Esophagus muscularis mucosa (tissue), 4 donors: Measurements from ENCODE around the gene LPAR3.

ENCODE experiments used
- CTCF ChIP-seq, 3 experiments: fragments of 200-600 bp in 2 of 3; fragments of 450-650 bp in 1 of 3; sonication (generic) in 2 of 3; IDR thresholded peaks; one replicate each; pipeline ENCODE4 v1.5.1; 2017 to 2019; ENCODE audit warnings: antibody characterized with exemption in 3 of 3, mild to moderate bottlenecking in 2 of 3, moderate library complexity in 1 of 3
- EP300 ChIP-seq: sonication (generic); formaldehyde crosslinking; IDR thresholded peaks from one replicate; pipeline ENCODE4 v1.6.1; 2017; ENCODE audit warnings: antibody characterized with exemption
- POLR2A ChIP-seq: fragments of 450-650 bp; IDR thresholded peaks from one replicate; pipeline ENCODE4 v1.6.1; 2017; ENCODE audit warnings: antibody characterized with exemption, moderate library complexity, mild to moderate bottlenecking, low read depth
- POLR2AphosphoS5 ChIP-seq, 2 donors: sonication (generic); formaldehyde crosslinking; IDR thresholded peaks; one replicate each; pipeline ENCODE4 v1.6.1; 2017; ENCODE audit warnings: antibody characterized with exemption in 2 of 2

DNA sequence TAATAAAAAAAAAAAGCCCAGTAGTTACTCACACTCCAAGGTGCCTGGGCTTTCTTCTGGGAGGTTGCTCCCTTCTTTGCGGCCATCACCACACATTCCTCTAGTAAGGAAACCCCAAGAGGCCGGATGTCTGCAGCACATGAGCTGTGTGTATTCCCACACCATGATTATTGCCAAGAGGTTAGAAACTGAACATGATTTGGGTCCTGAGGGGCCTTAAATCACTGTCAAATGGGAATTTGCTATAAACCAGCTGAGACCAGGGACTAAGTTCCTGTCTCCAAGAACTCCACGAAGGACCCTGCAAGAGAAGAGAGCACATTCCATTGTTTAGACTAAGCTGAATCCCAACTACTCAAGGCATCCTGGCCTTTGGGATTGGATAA is 117.5 kb downstream of the LPAR3 start:
- no peak for TF ChIP-seq CTCF (IDR thresholded peaks at IDR 0.05)
- TF ChIP-seq POLR2AphosphoS5 (IDR thresholded peaks at IDR 0.05): no peak
- TF ChIP-seq POLR2A: no peak
- TF ChIP-seq EP300: no peak
